ENCODE results near the gene OMP.

OMP gene

DNA sequence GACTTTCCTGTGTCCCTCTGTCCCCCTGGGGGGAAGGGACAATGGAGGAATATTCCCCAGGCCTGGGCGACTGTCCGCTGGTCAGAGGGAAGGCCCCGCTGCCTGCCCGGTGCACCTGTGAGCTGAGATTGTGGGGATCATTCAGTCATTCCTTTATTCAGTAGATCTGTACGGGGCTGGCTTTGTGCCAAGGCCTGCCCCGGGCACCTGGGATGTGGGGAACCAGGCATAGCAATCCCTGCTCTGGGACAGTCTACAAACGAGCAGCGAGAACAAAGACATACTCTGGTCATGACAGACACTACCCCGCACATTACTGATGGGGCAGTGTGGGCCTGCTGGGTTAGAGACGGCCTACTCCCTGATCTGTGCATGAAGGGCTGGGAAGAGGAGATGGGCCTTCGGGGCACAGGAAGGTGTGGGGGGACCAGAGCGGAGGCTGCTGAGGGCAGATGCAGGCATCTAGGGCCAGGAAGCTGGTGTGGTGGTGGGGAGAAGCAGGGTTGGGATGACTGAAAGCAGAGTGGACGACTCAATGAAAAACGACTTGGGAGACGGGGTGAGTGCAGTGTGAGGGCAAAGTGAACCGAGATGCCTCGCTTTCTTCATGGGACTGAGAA, 23.6 kb downstream of the OMP start:
- H3K9me3 ChIP-seq (ENCODE audit: control insufficient read depth, low read length), result no peaks in the 10 kb centered on the region
- H3K4me3 ChIP-seq (ENCODE audit: low read depth, low read length), result no peak overlapping the region
- no peak overlapping the region for H3K4me2 ChIP-seq (ENCODE audit: low read length)
- no peak overlapping the region for H3K27ac ChIP-seq
- TF ChIP-seq, protein P1, sequence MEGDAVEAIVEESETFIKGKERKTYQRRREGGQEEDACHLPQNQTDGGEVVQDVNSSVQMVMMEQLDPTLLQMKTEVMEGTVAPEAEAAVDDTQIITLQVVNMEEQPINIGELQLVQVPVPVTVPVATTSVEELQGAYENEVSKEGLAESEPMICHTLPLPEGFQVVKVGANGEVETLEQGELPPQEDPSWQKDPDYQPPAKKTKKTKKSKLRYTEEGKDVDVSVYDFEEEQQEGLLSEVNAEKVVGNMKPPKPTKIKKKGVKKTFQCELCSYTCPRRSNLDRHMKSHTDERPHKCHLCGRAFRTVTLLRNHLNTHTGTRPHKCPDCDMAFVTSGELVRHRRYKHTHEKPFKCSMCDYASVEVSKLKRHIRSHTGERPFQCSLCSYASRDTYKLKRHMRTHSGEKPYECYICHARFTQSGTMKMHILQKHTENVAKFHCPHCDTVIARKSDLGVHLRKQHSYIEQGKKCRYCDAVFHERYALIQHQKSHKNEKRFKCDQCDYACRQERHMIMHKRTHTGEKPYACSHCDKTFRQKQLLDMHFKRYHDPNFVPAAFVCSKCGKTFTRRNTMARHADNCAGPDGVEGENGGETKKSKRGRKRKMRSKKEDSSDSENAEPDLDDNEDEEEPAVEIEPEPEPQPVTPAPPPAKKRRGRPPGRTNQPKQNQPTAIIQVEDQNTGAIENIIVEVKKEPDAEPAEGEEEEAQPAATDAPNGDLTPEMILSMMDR (IDR thresholded peaks at IDR 0.05), result no peak
- no peaks in the 10 kb centered on the region for H3K27me3 ChIP-seq (ENCODE audit: control insufficient read depth, insufficient read depth, low read length)
- no peak overlapping the region for H2AFZ ChIP-seq
- H3K4me1 ChIP-seq, result peaks cover 5% of the 10 kb centered on the region
- no peaks in the 10 kb centered on the region for H3K79me2 ChIP-seq
- H3K36me3 ChIP-seq (ENCODE audit: control insufficient read depth, insufficient read depth, low read length), result no peaks in the 10 kb centered on the region
- no peak overlapping the region for H3K9ac ChIP-seq

DNA sequence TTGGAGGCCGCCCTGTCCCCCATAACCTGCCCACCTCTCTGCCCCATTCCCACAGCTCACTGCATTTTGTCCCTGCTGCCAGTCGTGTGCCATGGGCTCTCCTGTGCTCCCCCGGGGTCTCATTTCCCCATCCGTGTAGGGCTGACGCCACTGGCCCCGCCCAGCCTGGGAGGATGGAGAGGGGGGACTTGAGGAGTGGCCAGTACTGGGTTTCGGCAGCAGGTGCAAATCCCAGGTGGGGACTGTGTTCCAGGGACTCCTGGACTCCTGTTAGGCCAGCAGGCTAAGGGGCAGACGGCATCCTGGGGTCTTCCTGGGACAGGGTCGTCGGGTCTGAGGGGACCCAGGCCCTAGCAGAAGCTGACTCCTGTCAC, 24.2 kb downstream of the OMP start:
- TF ChIP-seq, protein P1 (IDR thresholded peaks at IDR 0.05), result no peak
- no peak overlapping the region for H3K27ac ChIP-seq
- no peaks in the 10 kb centered on the region for H3K9me3 ChIP-seq (ENCODE audit: control insufficient read depth, low read length)
- peaks cover 5% of the 10 kb centered on the region for H3K4me1 ChIP-seq
- H3K9ac ChIP-seq, result no peak overlapping the region
- no peaks in the 10 kb centered on the region for H3K27me3 ChIP-seq (ENCODE audit: control insufficient read depth, insufficient read depth, low read length)
- peak overlapping the region; percentile 72 for H3K4me2 ChIP-seq (ENCODE audit: low read length)
- peak overlapping the region; percentile 89 for H2AFZ ChIP-seq
- H3K79me2 ChIP-seq, result no peaks in the 10 kb centered on the region
- no peak overlapping the region for H3K4me3 ChIP-seq (ENCODE audit: low read depth, low read length)
- H3K36me3 ChIP-seq (ENCODE audit: control insufficient read depth, insufficient read depth, low read length), result no peaks in the 10 kb centered on the region

GRCh38 chr11:77127235-77127911, 24.7 kb downstream of the OMP start:
- no peaks in the 10 kb centered on the region for H3K79me2 ChIP-seq
- no peaks in the 10 kb centered on the region for H3K27me3 ChIP-seq (ENCODE audit: control insufficient read depth, insufficient read depth, low read length)
- peak overlapping the region; percentile 72 for H3K4me2 ChIP-seq (ENCODE audit: low read length)
- peak overlapping the region; percentile 89 for H2AFZ ChIP-seq
- H3K9me3 ChIP-seq (ENCODE audit: control insufficient read depth, low read length), result no peaks in the 10 kb centered on the region
- no peaks in the 10 kb centered on the region for H3K36me3 ChIP-seq (ENCODE audit: control insufficient read depth, insufficient read depth, low read length)
- H3K4me3 ChIP-seq (ENCODE audit: low read depth, low read length), result no peak overlapping the region
- H3K27ac ChIP-seq, result peak overlapping the region; percentile 32
- H3K9ac ChIP-seq, result no peak overlapping the region
- TF ChIP-seq, protein P1 (IDR thresholded peaks at IDR 0.05), result peak; percentile 90
- peaks cover 5% of the 10 kb centered on the region for H3K4me1 ChIP-seq

DNA sequence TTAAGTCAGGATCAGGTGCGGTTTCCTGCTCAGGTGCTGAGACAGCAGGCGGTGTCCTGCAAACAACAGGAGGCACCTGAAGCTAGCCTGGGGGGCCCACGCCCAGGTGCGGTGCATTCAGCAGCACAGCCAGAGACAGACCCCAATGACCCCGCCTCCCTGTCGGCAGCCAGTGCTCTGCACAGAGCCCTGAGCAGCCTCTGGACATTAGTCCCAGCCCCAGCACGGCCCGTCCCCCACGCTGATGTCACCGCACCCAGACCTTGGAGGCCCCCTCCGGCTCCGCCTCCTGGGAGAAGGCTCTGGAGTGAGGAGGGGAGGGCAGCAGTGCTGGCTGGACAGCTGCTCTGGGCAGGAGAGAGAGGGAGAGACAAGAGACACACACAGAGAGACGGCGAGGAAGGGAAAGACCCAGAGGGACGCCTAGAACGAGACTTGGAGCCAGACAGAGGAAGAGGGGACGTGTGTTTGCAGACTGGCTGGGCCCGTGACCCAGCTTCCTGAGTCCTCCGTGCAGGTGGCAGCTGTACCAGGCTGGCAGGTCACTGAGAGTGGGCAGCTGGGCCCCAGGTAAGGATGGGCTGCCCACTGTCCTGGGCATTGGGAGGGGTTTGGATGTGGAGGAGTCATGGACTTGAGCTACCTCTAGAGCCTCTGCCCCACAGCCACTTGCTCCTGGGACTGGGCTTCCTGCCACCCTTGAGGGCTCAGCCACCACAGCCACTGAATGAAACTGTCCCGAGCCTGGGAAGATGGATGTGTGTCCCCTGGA, 25.5 kb downstream of the OMP start, which contains the start of gene MYO7A:
Gene MYO7A, plus strand, starts transcription at position 327 of the 772 bp plus-strand sequence. CDS start 2,389 bp downstream, outside the sequence.
- TF ChIP-seq, protein P1 (IDR thresholded peaks at IDR 0.05), result no peak
- Histone ChIP-seq H3K4me3 (ENCODE audit: low read depth, low read length) (no peak within 1 kb of the TSS), H2AFZ (peak within 1 kb of the TSS; percentile 89), H3K79me2 (no peaks in the 10 kb centered on the region), H3K27ac (peak within 1 kb of the TSS; percentile 53), H3K4me1 (peaks cover 5% of the 10 kb centered on the region), H3K4me2 (ENCODE audit: low read length) (peak within 1 kb of the TSS; percentile 72), H3K9ac (no peak within 1 kb of the TSS), H3K9me3 (ENCODE audit: control insufficient read depth, low read length) (no peaks in the 10 kb centered on the region), H3K36me3 (ENCODE audit: control insufficient read depth, insufficient read depth, low read length) (no peaks in the 10 kb centered on the region), H3K27me3 (ENCODE audit: control insufficient read depth, insufficient read depth, low read length) (no peaks in the 10 kb centered on the region)

Data from parathyroid adenoma (tissue), 2 donors.